IMR-90 (cell line): ENCODE results near the gene PCSK5. TPM values are rescaled to one million over a fixed set of nuclear protein-coding genes. Genes with fewer than 3 reads are reported as not detected.

Experiments used
- ATAC-seq: fragments of 200-7000 bp; cut with Tn5 transposase; 2 replicates; pipeline ENCODE4 v1.9.1; 2020; ENCODE audit warnings: low read depth, mild to moderate bottlenecking, moderate library complexity
- BruUV-seq: library from RNA; stranded (reverse); fragments of 400-500 nt; replicated peaks from 2 replicates; lab custom pipeline; 2021; lab: Mats Ljungman, UMichigan
- CTCF ChIA-PET: fragments of 300-600 bp; formaldehyde crosslinking; extraction: SDS; loops from one replicate; lab custom pipeline; 2021; ENCODE audit warnings: antibody characterized with exemption; lab: Yijun Ruan, JAX
- POLR2A ChIA-PET: fragments of 300-600 bp; sonication (Branson Sonifier 250); formaldehyde crosslinking; loops from one replicate; lab custom pipeline; 2022; ENCODE audit warnings: antibody characterized with exemption; ENCODE audit not compliant: unreplicated experiment; lab: Charles Lee
- DNase-seq: peaks from one replicate; pipeline ENCODE4 v3.0.0; 2013
- H2AFZ ChIP-seq: replicated peaks from 2 replicates; pipeline ENCODE3; 2013; ENCODE audit warnings: low read length, mild to moderate bottlenecking; ENCODE audit not compliant: poor library complexity
- H2AK5ac ChIP-seq: 2 replicates; pipeline ENCODE4 v1.6.1; 2013; ENCODE audit warnings: low read depth, low read length, inconsistent platforms
- H2AK9ac ChIP-seq: replicated peaks from 2 replicates; pipeline ENCODE3; 2013; ENCODE audit warnings: mild to moderate bottlenecking, low read depth, low read length, moderate library complexity; ENCODE audit not compliant: poor library complexity
- H2BK120ac ChIP-seq: 2 replicates; pipeline ENCODE4 v1.6.1; 2013; ENCODE audit warnings: low read depth, low read length, inconsistent platforms
- H2BK15ac ChIP-seq: 3 replicates; pipeline ENCODE4 v1.6.1; 2013; ENCODE audit warnings: low read depth, low read length, inconsistent platforms
- H2BK20ac ChIP-seq: 2 replicates; pipeline ENCODE4 v1.6.1; 2013; ENCODE audit warnings: low read depth, mild to moderate bottlenecking, inconsistent platforms, low read length, moderate library complexity
- H2BK5ac ChIP-seq: 2 replicates; pipeline ENCODE4 v1.6.1; 2013; ENCODE audit warnings: mild to moderate bottlenecking, low read depth, low read length, inconsistent platforms; ENCODE audit not compliant: poor library complexity, severe bottlenecking
- H3K14ac ChIP-seq: replicated peaks from 2 replicates; pipeline ENCODE4 v1.6.1; 2013; ENCODE audit warnings: low read depth, low read length, inconsistent platforms
- H3K18ac ChIP-seq: 2 replicates; pipeline ENCODE4 v1.6.1; 2013; ENCODE audit warnings: low read depth, low read length, control low read depth
- H3K23ac ChIP-seq: 2 replicates; pipeline ENCODE4 v1.6.1; 2013; ENCODE audit warnings: low read depth, low read length, inconsistent platforms
- H3K27ac ChIP-seq: 2 replicates; pipeline ENCODE4 v1.5.1; 2013; ENCODE audit warnings: mild to moderate bottlenecking, control low read depth, low read length; ENCODE audit not compliant: insufficient read depth
- H3K27me3 ChIP-seq: 2 replicates; pipeline ENCODE4 v1.6.1; 2013; ENCODE audit warnings: low read length; ENCODE audit not compliant: control insufficient read depth, insufficient read depth
- H3K36me3 ChIP-seq: 2 replicates; pipeline ENCODE4 v1.6.1; 2013; ENCODE audit warnings: low read length, mixed read lengths; ENCODE audit not compliant: control insufficient read depth, insufficient read depth
- H3K4ac ChIP-seq: 2 replicates; pipeline ENCODE4 v1.6.1; 2013; ENCODE audit warnings: low read depth, low read length, inconsistent platforms
- H3K4me1 ChIP-seq: 2 replicates; pipeline ENCODE4 v1.6.1; 2013; ENCODE audit warnings: low read length, mixed read lengths; ENCODE audit not compliant: control insufficient read depth, insufficient read depth
- H3K4me2 ChIP-seq: 2 replicates; pipeline ENCODE4 v1.6.1; 2013; ENCODE audit warnings: low read depth, mild to moderate bottlenecking, control low read depth, low read length, moderate library complexity
- H3K4me3 ChIP-seq: 2 replicates; pipeline ENCODE4 v1.5.1; 2013; ENCODE audit warnings: low read depth, mild to moderate bottlenecking, control low read depth, low read length, moderate library complexity; ENCODE audit not compliant: insufficient read depth
- H3K56ac ChIP-seq: 2 replicates; pipeline ENCODE4 v1.6.1; 2013; ENCODE audit warnings: low read length, inconsistent platforms; ENCODE audit not compliant: insufficient read depth; ENCODE audit errors: extremely low read depth
- H3K79me1 ChIP-seq, 2 experiments: 2 replicates each; pipeline ENCODE4 v1.6.1; 2013; ENCODE audit warnings: low read length in 2 of 2, inconsistent platforms in 1 of 2, low read depth in 1 of 2
- H3K9ac ChIP-seq: 2 replicates; pipeline ENCODE4 v1.6.1; 2013; ENCODE audit warnings: low read depth, low read length, control low read depth
- H3K9me1 ChIP-seq: 2 replicates; pipeline ENCODE4 v1.6.1; 2013; ENCODE audit warnings: low read length, inconsistent platforms; ENCODE audit not compliant: insufficient read depth
- H3K9me3 ChIP-seq: 2 replicates; pipeline ENCODE4 v1.6.1; 2013; ENCODE audit warnings: low read length; ENCODE audit not compliant: control insufficient read depth, insufficient read depth
- H4K20me1 ChIP-seq: 2 replicates; pipeline ENCODE4 v1.6.1; 2013; ENCODE audit warnings: low read length, inconsistent platforms; ENCODE audit not compliant: insufficient read depth
- H4K5ac ChIP-seq: 2 replicates; pipeline ENCODE4 v1.6.1; 2013; ENCODE audit warnings: mild to moderate bottlenecking, low read depth, low read length, control low read depth
- H4K8ac ChIP-seq, 2 experiments: 2 replicates each; pipeline ENCODE4 v1.6.1; 2013; ENCODE audit warnings: low read depth in 2 of 2, low read length in 2 of 2, control low read depth in 1 of 2, inconsistent platforms in 1 of 2
- H4K91ac ChIP-seq: 2 replicates; pipeline ENCODE4 v1.6.1; 2013; ENCODE audit warnings: low read depth, low read length, inconsistent platforms; ENCODE audit not compliant: insufficient read depth
- POLR2A ChIP-seq: IDR thresholded peaks from 2 replicates; pipeline ENCODE4 v1.6.1; 2012; ENCODE audit warnings: mild to moderate bottlenecking, low read depth, low read length
- WGBS, 2 experiments: methylation state at CpG; one replicate each; pipeline versions ENCODE4 v1.1.5 to v1.1.7; 2013; ENCODE audit warnings: missing lambda C conversion rate in 2 of 2; ENCODE audit not compliant: insufficient read length in 1 of 2; ENCODE audit errors: extremely low coverage in 2 of 2; 5-methylcytosine and 5-hydroxymethylcytosine counted together
- dilution Hi-C: fragments of 300-500 bp; cut with HindIII; formaldehyde crosslinking; loops from one replicate; pipeline ENCODE4 v1.14.3; 2018; ENCODE audit warnings: low sequenced_read_pairs; ENCODE audit not compliant: unreplicated experiment
- in situ Hi-C: fragments of 300-500 bp; cut with MboI; formaldehyde crosslinking; loops from 3 replicates; pipeline ENCODE4 v1.14.3; 2019; ENCODE audit warnings: low sequenced_read_pairs, inconsistent platforms, mixed read lengths
- intact Hi-C: fragments of 100-400 bp; cut with micrococcal nuclease; formaldehyde crosslinking; loops from 2 replicates; pipeline ENCODE4 v1.10.0; 2022
- polyA plus RNA-seq, 3 experiments: library from polyadenylated mRNA; depleted of rRNA; stranded (reverse); fragments of >200 nt; gene quantifications; 2 replicates each; pipeline ENCODE4 v1.2.3, GENCODE V29; 2012; ENCODE audit warnings: low replicate concordance in 1 of 3
- total RNA-seq: library from RNA; depleted of rRNA; stranded (reverse); fragments of >200 nt; gene quantifications from 2 replicates; pipeline ENCODE4 v1.2.3, GENCODE V29; 2012

Gene PCSK5
- total and polyA plus RNA-seq, 2 of the 4 experiments (the other 2 are of a cell fraction), result 1.5 to 3.0 TPM

- no CpG with 5 or more reads among the region's 1 CpG for WGBS, 2 experiments
- H2BK15ac ChIP-seq, result no peak overlapping the region
- no peaks in the 10 kb centered on the region; the same call in 1 of the 2 replicates for H3K4me1 ChIP-seq
- no peak overlapping the region for H3K4me2 ChIP-seq
- no peaks in the 10 kb centered on the region for H3K9me1 ChIP-seq
- ChIA-PET POLR2A (no interaction called here), CTCF (no interaction called here)
- dilution Hi-C loops (no loop called here), in situ Hi-C loops (no loop called here), intact Hi-C loops (no loop called here)
- no peak overlapping the region for H3K23ac ChIP-seq
- H3K27ac ChIP-seq, result no peak overlapping the region
- ATAC-seq (no peak), DNase-seq (no peak)
- no peak overlapping the region for H4K91ac ChIP-seq
- no peak overlapping the region for H2BK20ac ChIP-seq
- H2AK9ac ChIP-seq, result no peak overlapping the region
- H4K8ac ChIP-seq, result no peak overlapping the region
- H3K27me3 ChIP-seq, result peaks cover 6% of the 10 kb centered on the region; the same call in 1 of the 2 replicates
- H3K18ac ChIP-seq, result no peak overlapping the region
- H3K4me3 ChIP-seq, result no peak overlapping the region
- no peak overlapping the region for H2BK120ac ChIP-seq
- H2BK5ac ChIP-seq, result no peak overlapping the region
- no peak overlapping the region for H2AFZ ChIP-seq
- no TSS peak for BruUV-seq
- H4K5ac ChIP-seq, result no peak overlapping the region
- no peaks in the 10 kb centered on the region for H3K9me3 ChIP-seq
- H3K36me3 ChIP-seq, result no peaks in the 10 kb centered on the region
- no peak overlapping the region for H3K56ac ChIP-seq
- H2AK5ac ChIP-seq, result no peak overlapping the region
- no peak overlapping the region for H3K9ac ChIP-seq
- H3K4ac ChIP-seq, result no peak overlapping the region
- no peak overlapping the region for H3K14ac ChIP-seq
- TF ChIP-seq POLR2A, result no peak
- no peaks in the 10 kb centered on the region for H4K20me1 ChIP-seq
- H3K79me1 ChIP-seq, result no peaks in the 10 kb centered on the region
Measured at GRCh38 chr9:76245518-76245917, 355.0 kb downstream of the PCSK5 start.
